HG03045 (cell line): ENCODE measurements around the gene UBE4B.
"Not testable (repeated sequence)": the region's sequence is repeated elsewhere in the genome, so short reads cannot be mapped to it uniquely, and the experiment has no call there.

ENCODE experiments used
- ATAC-seq: cut with Tn5 transposase; IDR thresholded peaks from one replicate; pipeline ENCODE4 v1.9.1; 2021; ENCODE audit warnings: mild to moderate bottlenecking, moderate library complexity; ENCODE audit not compliant: unreplicated experiment

Gene UBE4B

GRCh38 chr1:10170239-10170574 is 137.4 kb downstream of the UBE4B start:
- ATAC-seq, result no peak

DNA sequence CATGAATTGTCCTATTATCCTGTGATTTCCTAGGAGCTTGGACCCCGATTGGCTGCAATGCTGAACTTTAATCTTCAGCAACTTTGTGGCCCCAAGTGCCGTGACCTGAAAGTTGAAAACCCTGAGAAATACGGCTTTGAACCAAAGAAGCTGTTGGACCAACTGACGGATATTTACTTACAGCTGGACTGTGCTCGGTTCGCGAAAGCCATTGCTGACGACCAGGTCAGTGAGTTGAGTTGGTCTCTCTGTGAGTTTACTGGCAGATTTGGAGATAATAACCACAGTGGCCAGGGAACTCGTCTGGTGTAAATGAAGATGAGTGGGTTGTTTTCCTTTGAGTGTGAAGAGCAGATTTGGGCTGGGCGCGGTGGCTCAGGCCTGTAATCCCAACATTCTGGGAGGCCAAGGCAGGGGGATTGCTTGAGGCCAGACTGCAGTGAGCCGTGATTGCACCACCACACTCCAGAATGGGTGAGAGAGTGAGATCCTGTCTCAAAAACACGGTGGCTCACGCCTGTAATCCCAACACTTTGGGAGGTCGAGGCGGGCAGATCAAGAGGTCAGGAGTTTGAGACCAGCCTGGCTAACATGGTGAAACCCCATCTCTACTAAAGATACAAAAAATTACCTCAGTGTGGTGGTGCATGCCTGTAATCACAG is 138.5 kb downstream of the UBE4B start:
- no peak for ATAC-seq

GRCh38 chr1:10171995-10172669 is 139.4 kb downstream of the UBE4B start:
- ATAC-seq, result no peak

DNA sequence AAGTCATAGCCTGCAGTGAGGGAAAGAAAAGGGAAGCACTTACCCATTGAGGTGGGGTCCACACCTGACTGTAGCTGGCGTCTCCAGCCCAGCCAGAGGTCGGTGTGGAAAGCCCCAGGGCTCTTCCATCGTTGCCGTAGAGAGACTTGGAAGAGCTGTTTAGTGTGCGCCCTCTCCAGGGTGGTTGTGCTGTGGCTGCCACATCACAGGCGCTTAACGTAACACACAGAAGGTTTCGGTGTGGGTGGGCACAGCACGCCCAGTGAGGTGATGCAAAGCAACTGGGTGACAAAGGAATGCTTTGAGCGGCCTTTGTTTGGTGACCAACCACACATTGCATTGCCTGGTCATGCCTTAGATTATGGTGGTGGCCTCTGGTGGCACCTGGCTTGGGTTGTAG is 140.8 kb downstream of the UBE4B start:
- no peak for ATAC-seq

DNA sequence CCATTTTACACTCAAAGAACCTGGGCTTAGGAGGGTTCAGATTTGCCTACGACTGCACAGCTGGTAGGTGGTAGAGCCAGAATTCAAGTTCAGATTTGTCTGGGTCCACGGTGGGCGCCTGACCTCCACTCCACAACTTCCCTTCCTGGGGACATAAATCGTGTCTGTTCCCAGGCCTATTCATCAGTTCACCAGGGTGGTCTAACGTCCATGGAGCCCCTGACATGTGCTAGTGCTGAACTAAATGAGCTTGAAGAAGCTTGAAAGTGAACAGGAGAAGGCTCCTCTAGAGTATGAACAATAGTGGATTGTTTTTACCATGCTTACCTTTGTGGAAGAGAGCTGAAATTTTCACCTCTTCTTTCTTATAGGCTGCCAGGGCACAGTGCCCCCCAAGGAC is 145.1 kb downstream of the UBE4B start:
- no peak for ATAC-seq

DNA sequence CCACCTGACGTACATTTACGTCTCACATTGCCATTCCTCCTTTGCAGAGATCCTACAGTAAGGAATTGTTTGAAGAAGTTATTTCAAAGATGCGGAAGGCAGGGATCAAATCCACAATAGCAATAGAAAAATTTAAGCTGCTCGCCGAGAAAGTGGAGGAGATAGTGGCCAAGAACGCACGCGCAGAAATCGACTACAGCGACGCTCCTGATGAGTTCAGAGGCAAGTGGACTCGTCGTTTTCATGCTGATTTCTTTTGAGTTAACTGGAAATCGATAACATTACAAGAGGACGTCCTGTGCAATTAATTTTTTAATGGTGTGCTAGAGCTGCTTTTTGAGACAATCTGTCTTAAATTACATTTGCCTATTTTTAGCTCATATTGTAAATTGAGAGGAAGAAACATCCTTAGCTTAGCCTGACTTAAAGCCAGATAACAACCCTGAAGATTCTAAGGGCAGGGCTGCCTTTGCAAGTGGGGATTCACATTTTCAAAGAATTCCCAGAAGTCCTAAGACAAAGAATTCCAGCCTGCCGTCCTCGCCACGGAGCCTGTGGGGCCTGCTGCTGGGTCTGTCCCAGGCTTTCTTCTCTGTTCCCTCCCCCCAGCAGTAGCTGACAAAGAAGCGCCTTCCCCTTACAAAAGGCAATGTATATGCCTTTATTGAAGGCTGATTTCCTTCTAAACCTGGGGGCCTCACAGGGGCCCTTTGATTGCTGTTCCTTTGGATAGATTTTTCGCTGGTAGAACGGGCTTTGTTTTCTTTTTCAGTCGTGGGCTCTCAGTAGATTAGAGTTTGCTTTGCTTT is 146.0 kb downstream of the UBE4B start:
- no peak for ATAC-seq

GRCh38 chr1:10179406-10180091 is 146.8 kb downstream of the UBE4B start:
- ATAC-seq, result no peak

DNA sequence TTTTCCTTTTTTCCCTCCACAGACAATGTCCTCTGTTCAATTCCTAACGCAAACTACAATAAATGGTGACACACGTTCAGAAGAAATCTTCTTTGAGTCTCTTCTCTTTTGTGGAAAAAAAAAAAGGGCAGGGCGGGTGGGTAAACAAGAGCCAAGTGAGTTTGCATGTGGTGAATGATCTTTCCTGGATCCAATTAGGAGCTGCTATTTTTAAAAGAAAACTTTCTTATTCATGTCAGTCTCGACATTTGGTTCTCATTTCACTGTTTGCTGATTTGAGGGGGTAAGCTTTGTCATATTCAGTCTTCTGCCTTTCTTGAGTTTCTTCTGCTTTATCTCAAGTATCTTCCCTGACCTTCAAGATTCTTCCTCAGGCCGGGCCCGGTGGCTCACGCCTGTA is 148.4 kb downstream of the UBE4B start:
- ATAC-seq, result no peak

DNA sequence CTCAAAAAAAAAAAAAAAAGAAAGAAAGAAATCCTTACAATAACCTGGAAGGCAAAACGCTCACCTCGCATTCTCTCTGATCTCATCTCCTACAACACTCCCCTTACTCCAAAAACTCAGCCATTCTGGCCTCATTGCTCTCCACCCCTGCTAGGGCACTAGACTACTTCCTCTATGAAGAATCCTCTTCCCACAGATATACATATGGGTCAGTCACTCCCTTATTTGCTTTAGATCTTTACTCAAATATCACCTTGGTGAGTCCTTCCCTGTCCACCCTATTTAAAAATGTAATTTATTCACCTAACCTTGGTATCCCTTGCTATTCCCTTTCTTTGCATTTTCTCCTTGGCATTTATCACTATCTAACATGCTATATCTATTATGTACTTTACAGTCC is 153.0 kb downstream of the UBE4B start:
- ATAC-seq, result no peak

DNA sequence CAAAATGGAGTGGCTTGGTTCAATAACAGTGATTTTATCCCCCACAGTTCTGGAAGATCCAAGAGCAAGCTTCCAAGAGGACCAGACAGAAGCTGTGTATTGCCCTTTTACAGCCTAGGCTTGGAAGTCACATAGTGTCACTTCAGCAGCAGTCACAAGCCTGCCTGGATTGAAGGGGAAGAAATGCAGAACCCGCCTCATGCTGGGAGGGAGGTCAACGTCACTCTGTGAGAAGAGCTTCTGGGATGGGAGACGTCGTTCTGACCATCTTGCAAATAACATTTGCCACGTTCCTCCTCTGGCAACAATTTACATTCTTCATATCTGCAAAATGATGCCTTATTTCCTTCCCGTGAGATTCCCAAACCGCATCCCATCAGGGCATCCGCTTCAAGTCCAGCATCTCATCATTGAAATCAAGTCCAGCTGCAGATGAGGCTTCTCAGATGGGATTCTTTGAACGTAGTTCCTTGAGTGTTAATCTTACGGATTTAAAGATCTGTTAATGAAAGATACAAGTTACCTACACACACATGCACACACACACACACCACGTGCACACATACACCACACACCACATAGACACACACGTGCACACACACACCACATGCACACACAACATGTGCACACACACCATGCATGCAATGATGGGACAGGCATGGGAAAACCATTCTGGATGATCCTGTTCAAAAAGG is 153.7 kb downstream of the UBE4B start:
- ATAC-seq, result no peak

DNA sequence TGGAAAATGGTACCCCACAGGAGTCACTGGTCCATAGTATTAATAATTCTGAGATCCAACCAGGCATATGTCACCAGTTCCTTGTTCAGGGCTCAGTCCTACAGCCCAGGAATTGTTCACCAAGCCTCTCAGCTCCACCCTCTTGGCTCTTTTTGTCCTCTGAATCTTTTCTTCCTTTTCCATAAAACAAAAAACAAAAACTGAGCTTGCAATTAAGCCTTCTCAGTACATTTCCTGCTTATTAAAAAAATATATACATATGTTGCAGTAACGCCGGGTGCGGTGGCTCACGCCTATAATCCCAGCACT is 154.2 kb downstream of the UBE4B start:
- no peak for ATAC-seq

GRCh38 chr1:10188133-10188650 is 155.4 kb downstream of the UBE4B start:
- no peak for ATAC-seq

GRCh38 chr1:10189659-10190058 is 156.9 kb downstream of the UBE4B start:
- ATAC-seq, result no peak

- ATAC-seq, result no peak
Observed at GRCh38 chr1:10192263-10192662, 159.5 kb downstream of the UBE4B start.

- no peak for ATAC-seq
Observed at GRCh38 chr1:10193288-10193687, 160.5 kb downstream of the UBE4B start.

GRCh38 chr1:10195570-10195969 is 162.8 kb downstream of the UBE4B start:
- no peak for ATAC-seq

DNA sequence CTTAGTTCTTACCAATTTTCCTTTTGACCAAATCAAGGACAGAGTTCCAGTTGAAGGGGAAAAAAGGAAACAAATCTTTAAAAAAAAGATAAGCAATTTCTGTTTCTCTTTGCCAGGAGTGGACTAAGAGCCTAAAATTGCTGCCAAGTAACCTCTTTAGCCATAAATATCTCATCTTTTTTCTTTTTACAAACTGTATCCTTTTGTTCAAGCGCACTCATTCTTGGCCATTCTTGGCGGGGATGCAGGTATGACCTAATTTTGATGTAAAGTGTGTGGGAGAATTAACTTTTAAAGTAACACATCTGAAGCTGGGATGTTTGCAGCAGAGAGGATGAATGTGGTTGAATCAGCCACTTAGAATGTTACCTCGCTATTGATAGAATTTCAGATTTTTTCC is 164.2 kb downstream of the UBE4B start:
- ATAC-seq, result no peak

DNA sequence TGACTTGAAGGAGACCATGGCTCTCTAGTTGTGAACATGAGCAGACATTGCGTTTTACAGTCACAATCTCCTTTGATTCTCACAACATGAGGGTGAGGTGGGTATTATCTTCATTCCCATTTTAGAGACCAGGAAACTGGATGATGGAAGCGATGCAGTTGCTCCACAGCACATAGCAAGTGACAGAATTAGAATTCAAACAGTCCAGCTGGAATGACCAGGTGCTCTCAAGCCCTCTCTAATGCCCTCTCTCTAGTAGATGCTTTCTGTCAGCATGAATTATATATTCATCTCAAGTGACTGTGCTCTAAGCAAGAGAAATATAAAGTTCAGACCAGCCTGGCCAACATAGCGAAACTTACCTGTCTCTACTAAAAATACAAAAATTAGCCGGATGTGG is 167.9 kb downstream of the UBE4B start:
- no peak for ATAC-seq

GRCh38 chr1:10204003-10204642 is 171.4 kb downstream of the UBE4B start:
- ATAC-seq, result no peak

- ATAC-seq, result not testable (repeated sequence)
Observed at GRCh38 chr1:10205206-10205605, 172.4 kb downstream of the UBE4B start.
